H1 (cell line): Measurements from ENCODE around the gene RRP1. TPM values are rescaled to one million over a fixed set of nuclear protein-coding genes. Genes with fewer than 3 reads are reported as not detected.

Source experiments
- CTCF ChIA-PET: fragments of 300-600 bp; sonication (Branson Sonifier 250); formaldehyde crosslinking; loops from one replicate; lab custom pipeline; 2021; ENCODE audit not compliant: partially characterized antibody; lab: Charles Lee
- POLR2A ChIA-PET: fragments of 300-600 bp; sonication (Branson Sonifier 250); formaldehyde crosslinking; loops from one replicate; lab custom pipeline; 2021; ENCODE audit warnings: inconsistent platforms; ENCODE audit not compliant: partially characterized antibody; lab: Charles Lee
- DNase-seq, 2 experiments: peaks; one replicate each; pipeline versions ENCODE4 v3.0.0 to v3.0.0-alpha.2; 2010 to 2022; ENCODE audit warnings: low spot score in 2 of 2, low read depth in 1 of 2, mixed read lengths in 1 of 2
- FAIRE-seq: peaks from 2 replicates; lab custom pipeline; 2011; peaks lifted over from hg19 to GRCh38; lab: Jason Lieb, UNC
- H2AFZ ChIP-seq: 2 replicates; pipeline ENCODE4 v1.8.1; 2012; ENCODE audit warnings: low read length, inconsistent platforms
- H2AK5ac ChIP-seq: 2 replicates; pipeline ENCODE4 v1.6.1; 2013; ENCODE audit warnings: low read depth, low read length
- H2BK120ac ChIP-seq: replicated peaks from 2 replicates; pipeline ENCODE3; 2013; ENCODE audit warnings: low read depth, low read length, inconsistent platforms
- H2BK12ac ChIP-seq: 2 replicates; pipeline ENCODE4 v1.6.1; 2013; ENCODE audit warnings: low read depth, low read length
- H2BK15ac ChIP-seq: 2 replicates; pipeline ENCODE4 v1.6.1; 2013; ENCODE audit warnings: low read length
- H2BK20ac ChIP-seq: 2 replicates; pipeline ENCODE4 v1.6.1; 2013; ENCODE audit warnings: low read length
- H2BK5ac ChIP-seq: 2 replicates; pipeline ENCODE4 v1.6.1; 2013; ENCODE audit warnings: low read depth, low read length
- H3K14ac ChIP-seq: 2 replicates; pipeline ENCODE4 v1.6.1; 2013; ENCODE audit warnings: inconsistent platforms; ENCODE audit not compliant: insufficient read length
- H3K18ac ChIP-seq: 2 replicates; pipeline ENCODE4 v1.6.1; 2013; ENCODE audit warnings: low read length; ENCODE audit errors: extremely low read depth
- H3K23ac ChIP-seq: 2 replicates; pipeline ENCODE4 v1.6.1; 2013; ENCODE audit warnings: inconsistent platforms; ENCODE audit not compliant: insufficient read length
- H3K23me2 ChIP-seq: 2 replicates; pipeline ENCODE4 v1.6.1; 2013; ENCODE audit warnings: low read depth, low read length
- H3K27ac ChIP-seq: 2 replicates; pipeline ENCODE4 v1.6.1; 2011; ENCODE audit warnings: low read depth, low read length, inconsistent platforms
- H3K27me3 ChIP-seq, 4 experiments: replicated peaks in 1 of 4; 1 replicate in 1 of 4; 2 replicates in 3 of 4; pipeline versions ENCODE4 v1.6.1 to v1.8.1; 2011 to 2013; ENCODE audit warnings: low read length in 3 of 4, mild to moderate bottlenecking in 3 of 4, inconsistent platforms in 2 of 4, mixed read lengths in 2 of 4, moderate library complexity in 1 of 4; ENCODE audit not compliant: control insufficient read depth in 3 of 4, insufficient read depth in 3 of 4; ENCODE audit errors: extremely low read depth in 1 of 4
- H3K36me3 ChIP-seq, 4 experiments: 2 replicates each; pipeline versions ENCODE4 v1.6.1 to v1.8.1; 2011 to 2013; ENCODE audit warnings: mild to moderate bottlenecking in 4 of 4, low read length in 3 of 4, moderate library complexity in 2 of 4, control low read depth in 1 of 4, inconsistent platforms in 1 of 4; ENCODE audit not compliant: insufficient read depth in 4 of 4, control insufficient read depth in 2 of 4
- H3K4ac ChIP-seq: replicated peaks from 2 replicates; pipeline ENCODE3; 2013; ENCODE audit warnings: low read length, low read depth, mixed read lengths, inconsistent platforms; ENCODE audit not compliant: insufficient read length
- H3K4me1 ChIP-seq, 4 experiments: replicated peaks in 1 of 4; 1 replicate in 1 of 4; 2 replicates in 3 of 4; pipeline versions ENCODE4 v1.6.1 to v1.8.1; 2011 to 2013; ENCODE audit warnings: low read length in 3 of 4, inconsistent platforms in 2 of 4, mixed read lengths in 1 of 4; ENCODE audit not compliant: insufficient read depth in 4 of 4, control insufficient read depth in 3 of 4
- H3K4me2 ChIP-seq, 2 experiments: 2 replicates each; pipeline versions ENCODE4 v1.6.1 to v1.8.1; 2011 to 2013; ENCODE audit warnings: low read depth in 2 of 2, low read length in 2 of 2, control low read depth in 1 of 2, inconsistent platforms in 1 of 2, mild to moderate bottlenecking in 1 of 2; ENCODE audit not compliant: insufficient read depth in 1 of 2
- H3K4me3 ChIP-seq, 4 experiments: fragments of 200-600, 300-600 bp in 1 of 4; sonication (generic), shearing (Covaris generic), sonication (Bioruptor Twin) in 1 of 4; 2 replicates each; pipeline versions ENCODE4 v1.5.1 to v1.8.1; 2011 to 2016; ENCODE audit warnings: low read length in 4 of 4, low read depth in 3 of 4, control low read depth in 2 of 4, inconsistent platforms in 2 of 4, mild to moderate bottlenecking in 2 of 4, mixed read lengths in 1 of 4, moderate library complexity in 1 of 4; ENCODE audit not compliant: insufficient read depth in 2 of 4; ENCODE audit errors: extremely low read depth in 1 of 4
- H3K56ac ChIP-seq: replicated peaks from 2 replicates; pipeline ENCODE3; 2013; ENCODE audit warnings: low read depth, mild to moderate bottlenecking, mixed read lengths, low read length, inconsistent platforms; ENCODE audit not compliant: insufficient read length
- H3K79me1 ChIP-seq: 2 replicates; pipeline ENCODE4 v1.6.1; 2013; ENCODE audit warnings: low read depth, low read length, control low read depth
- H3K79me2 ChIP-seq, 2 experiments: 2 replicates each; pipeline versions ENCODE4 v1.6.1 to v1.8.1; 2012 to 2013; ENCODE audit warnings: low read length in 2 of 2, mild to moderate bottlenecking in 2 of 2, inconsistent platforms in 1 of 2; ENCODE audit not compliant: insufficient read depth in 2 of 2, control insufficient read depth in 1 of 2
- H3K9ac ChIP-seq, 4 experiments: replicated peaks in 1 of 4; 1 replicate in 1 of 4; 2 replicates in 3 of 4; pipeline versions ENCODE4 v1.6.1 to v1.8.1; 2011 to 2013; ENCODE audit warnings: low read depth in 3 of 4, low read length in 3 of 4, control low read depth in 2 of 4, mild to moderate bottlenecking in 2 of 4, moderate library complexity in 2 of 4, inconsistent platforms in 1 of 4; ENCODE audit errors: extremely low read depth in 1 of 4
- H3K9me3 ChIP-seq, 2 experiments: 2 replicates each; pipeline versions ENCODE4 v1.6.1 to v1.8.1; 2012 to 2013; ENCODE audit warnings: mild to moderate bottlenecking in 2 of 2, moderate library complexity in 2 of 2, control low read depth in 1 of 2, inconsistent platforms in 1 of 2, low read depth in 1 of 2, low read length in 1 of 2, mixed read lengths in 1 of 2; ENCODE audit not compliant: insufficient read depth in 2 of 2
- H4K20me1 ChIP-seq, 2 experiments: replicated peaks in 1 of 2; 2 replicates each; pipeline versions ENCODE3 to v1.8.1; 2011 to 2013; ENCODE audit warnings: inconsistent platforms in 2 of 2, low read length in 2 of 2, mild to moderate bottlenecking in 1 of 2; ENCODE audit not compliant: insufficient read depth in 2 of 2, control insufficient read depth in 1 of 2
- H4K5ac ChIP-seq: 2 replicates; pipeline ENCODE4 v1.6.1; 2013; ENCODE audit warnings: low read length, low read depth, mixed read lengths, inconsistent platforms; ENCODE audit not compliant: insufficient read length
- H4K8ac ChIP-seq: 2 replicates; pipeline ENCODE4 v1.8.0; 2013; ENCODE audit warnings: mild to moderate bottlenecking, moderate library complexity, low read length, inconsistent platforms; ENCODE audit not compliant: insufficient read depth; ENCODE audit errors: extremely low read depth
- H4K91ac ChIP-seq: replicated peaks from 2 replicates; pipeline ENCODE3; 2013; ENCODE audit warnings: low read length, mixed read lengths, inconsistent platforms; ENCODE audit not compliant: insufficient read length
- ASH2L ChIP-seq: fragments of 200-600, 300-600 bp; sonication (generic); IDR thresholded peaks from one replicate; pipeline ENCODE4 v1.7.1; 2017; ENCODE audit warnings: low read length
- BRCA1 ChIP-seq: IDR thresholded peaks from 2 replicates; pipeline ENCODE4 v1.6.1; 2012; ENCODE audit warnings: low read depth, low read length, improper control_type of control experiment
- CHD1 ChIP-seq: IDR thresholded peaks from 2 replicates; pipeline ENCODE4 v1.6.1; 2012; ENCODE audit warnings: low read depth, low read length, improper control_type of control experiment
- MAFK ChIP-seq: IDR thresholded peaks from 2 replicates; pipeline ENCODE4 v1.6.1; 2012; ENCODE audit warnings: low read depth, mild to moderate bottlenecking, improper control_type of control experiment, low read length
- NANOG ChIP-seq: IDR thresholded peaks from 2 replicates; pipeline ENCODE4 v1.6.1; 2011; ENCODE audit warnings: low read length, low read depth, mild to moderate bottlenecking, inconsistent platforms; ENCODE audit not compliant: insufficient read depth, poor library complexity, severe bottlenecking
- POLR2AphosphoS5 ChIP-seq: IDR thresholded peaks from 2 replicates; pipeline ENCODE4 v1.6.1; 2011; ENCODE audit warnings: low read depth, low read length
- RAD21 ChIP-seq, 2 experiments: IDR thresholded peaks in 1 of 2; conservative IDR thresholded peaks in 1 of 2; 2 replicates each; pipeline ENCODE4 v1.6.1; 2011; ENCODE audit warnings: low read depth in 2 of 2, low read length in 2 of 2, improper control_type of control experiment in 1 of 2, inconsistent platforms in 1 of 2, mild to moderate bottlenecking in 1 of 2, moderate library complexity in 1 of 2
- SAP30 ChIP-seq: fragments of 300-600 bp; sonication (generic); IDR thresholded peaks from 2 replicates; pipeline ENCODE4 v1.7.1; 2012; ENCODE audit warnings: low read length, moderate library complexity, mild to moderate bottlenecking, inconsistent platforms; ENCODE audit not compliant: insufficient read depth, insufficient replicate concordance
- SRF ChIP-seq: IDR thresholded peaks from 2 replicates; pipeline ENCODE4 v1.6.1; 2011; ENCODE audit warnings: mild to moderate bottlenecking, low read depth, low read length, moderate library complexity
- TAF1 ChIP-seq: IDR thresholded peaks from 2 replicates; pipeline ENCODE4 v1.6.1; 2011; ENCODE audit warnings: mild to moderate bottlenecking, low read depth, low read length
- YY1 ChIP-seq: IDR thresholded peaks from 2 replicates; pipeline ENCODE4 v1.6.1; 2011; ENCODE audit warnings: low read depth, mild to moderate bottlenecking, low read length
- WGBS, 2 experiments: shearing (Covaris generic) in 1 of 2; methylation state at CpG; one replicate each; pipeline versions ENCODE4 v1.1.6 to v1.1.7; 2013 to 2015; ENCODE audit warnings: low lambda C conversion rate in 2 of 2, mixed read lengths in 2 of 2, inconsistent platforms in 1 of 2, low coverage in 1 of 2, missing lambda C conversion rate in 1 of 2; ENCODE audit not compliant: insufficient replicate concordance in 2 of 2, insufficient coverage in 1 of 2, insufficient read length in 1 of 2; ENCODE audit errors: extremely low coverage in 1 of 2, missing lambda C conversion rate in 1 of 2; 5-methylcytosine and 5-hydroxymethylcytosine counted together
- polyA plus RNA-seq, 7 experiments: library from polyadenylated mRNA; depleted of rRNA in 3 of 7; stranded (reverse) in 5 of 7; unstranded in 2 of 7; fragments of >200 nt in 5 of 7; fragments of 200-250 nt in 2 of 7; gene quantifications; 1 replicate in 5 of 7; 2 replicates in 1 of 7; 4 replicates in 1 of 7; pipeline versions ENCODE4 v1.2.1 to v1.2.3, GENCODE V29; 2011 to 2013; ENCODE audit warnings: missing spikeins in 2 of 7, mixed read lengths in 2 of 7
- total RNA-seq: library from RNA; stranded (reverse); fragmentation: NEBNext Ultra II Directional; extraction: Animal tissue kit (Norgen Biotek cat#: 25700); gene quantifications from 2 replicates; pipeline ENCODE4 v1.2.1, GENCODE V29; 2021
- TF ChIP-seq, protein P1 (sequence below): IDR thresholded peaks from 2 replicates; pipeline ENCODE4 v1.6.1; 2012; ENCODE audit warnings: inconsistent platforms

RRP1 gene
- total and polyA plus RNA-seq, 2 of the 8 experiments (the other 6 are each of a cell fraction or from before 2014, with no cell fraction given) = 11.6 to 55.2 TPM

DNA sequence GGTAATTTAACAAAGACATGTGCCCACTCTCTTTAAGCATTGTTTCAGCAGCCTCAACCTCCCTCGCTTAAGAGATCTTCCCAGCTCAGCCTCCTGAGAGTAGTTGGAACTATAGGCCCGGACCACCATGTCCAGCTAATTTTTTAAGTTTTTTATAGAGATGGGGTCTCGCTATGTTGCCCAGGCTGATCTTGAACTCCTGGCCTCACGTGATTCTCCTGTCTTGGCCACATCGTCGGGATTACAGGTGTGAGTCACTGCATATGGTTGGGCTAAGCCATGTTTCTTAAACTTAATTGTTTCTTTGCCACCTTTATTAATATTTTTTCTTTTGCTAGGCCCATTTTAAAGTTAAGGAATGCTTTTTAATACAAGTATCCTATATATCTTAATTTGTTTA is 57.1 kb downstream of the RRP1 start:
- Histone ChIP-seq H3K27ac (no peak overlapping the region), H3K23ac (no peak overlapping the region), H4K8ac (no peak overlapping the region), H3K4me2 (no peak overlapping the region), H2BK12ac (no peak overlapping the region), H2BK20ac (no peak overlapping the region), H3K4me3 (no peak overlapping the region), H4K5ac (no peak overlapping the region), H3K79me1 (no peaks in the 10 kb centered on the region), H3K23me2 (no peaks in the 10 kb centered on the region; the same call in 1 of the 2 replicates), H2BK5ac (no peak overlapping the region), H3K9ac (no peak overlapping the region), H3K56ac (no peak overlapping the region), H2AFZ (no peak overlapping the region), H3K14ac (no peak overlapping the region), H3K4me1 (no peaks in the 10 kb centered on the region), H3K9me3 (no peaks in the 10 kb centered on the region; a peak in 1 of 4 replicates), H3K18ac (no peak overlapping the region), H3K4ac (no peak overlapping the region), H2BK15ac (no peak overlapping the region), H2AK5ac (no peak overlapping the region), H2BK120ac (no peak overlapping the region), H3K27me3 (no peaks in the 10 kb centered on the region), H3K36me3 (no peaks in the 10 kb centered on the region), H4K20me1 (no peaks in the 10 kb centered on the region), H3K79me2 (no peaks in the 10 kb centered on the region), H4K91ac (no peak overlapping the region)
- no peak for TF ChIP-seq NANOG
- no peak for TF ChIP-seq TAF1
- TF ChIP-seq POLR2AphosphoS5 = no peak
- no peak for TF ChIP-seq BRCA1
- TF ChIP-seq CHD1 = no peak
- TF ChIP-seq, protein P1, sequence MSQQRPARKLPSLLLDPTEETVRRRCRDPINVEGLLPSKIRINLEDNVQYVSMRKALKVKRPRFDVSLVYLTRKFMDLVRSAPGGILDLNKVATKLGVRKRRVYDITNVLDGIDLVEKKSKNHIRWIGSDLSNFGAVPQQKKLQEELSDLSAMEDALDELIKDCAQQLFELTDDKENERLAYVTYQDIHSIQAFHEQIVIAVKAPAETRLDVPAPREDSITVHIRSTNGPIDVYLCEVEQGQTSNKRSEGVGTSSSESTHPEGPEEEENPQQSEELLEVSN = no peak
- TF ChIP-seq RAD21 (IDR thresholded peaks at IDR 0.05 in 1 of 2, conservative IDR thresholded peaks at IDR 0.05 in 1 of 2; ENCODE audit: low read depth in 2 of 2, low read length in 2 of 2) = no peak
- TF ChIP-seq ASH2L = no peak
- TF ChIP-seq SAP30 = no peak
- no peak for TF ChIP-seq MAFK
- TF ChIP-seq YY1 = no peak
- TF ChIP-seq SRF = no peak
- CTCF ChIA-PET = interaction anchor here (0.7 to 10.4 kb wide), 7 partner anchors 9 to 94 kb away, joined by 3 to 73 read pairs (median 4); no protein-coding TSS in a partner anchor
- POLR2A ChIA-PET = no interaction called here
- DNase-seq (no peak), FAIRE-seq (no peak)
- WGBS, 2 experiments = 96% methylated on average over 6 of the region's 6 CpGs; no CpG with 5 or more reads in 1 of the 2 experiments
